ENCODE measurements around the gene SART3. TPM values are rescaled to one million over a fixed set of nuclear protein-coding genes. Genes with fewer than 3 reads are reported as not detected.

Gene SART3
- total RNA-seq, 4 donors from 2014 or later = 37.7 to 87.8 (median 60.4) TPM

- DNase-seq (ENCODE audit: low spot score) = no peak
- no peak for ATAC-seq (ENCODE audit: low FRiP score)
- TF ChIP-seq CTCF (IDR thresholded peaks at IDR 0.05) = no peak
Observed at GRCh38 chr12:108483213-108484059, 77.5 kb downstream of the SART3 start.

GRCh38 chr12:108482717-108483212 lies 78.2 kb downstream of the SART3 start:
- ATAC-seq (ENCODE audit: low FRiP score) = no peak
- no peak for DNase-seq (ENCODE audit: low spot score)
- no peak for TF ChIP-seq CTCF (IDR thresholded peaks at IDR 0.05)

GRCh38 chr12:108479364-108480070 lies 81.5 kb downstream of the SART3 start:
- TF ChIP-seq CTCF (IDR thresholded peaks at IDR 0.05) = no peak
- ATAC-seq (ENCODE audit: low FRiP score) (no peak), DNase-seq (ENCODE audit: low spot score) (no peak)

- ATAC-seq (ENCODE audit: low FRiP score) = no peak
Observed at GRCh38 chr12:108478611-108479206, 82.3 kb downstream of the SART3 start.

GRCh38 chr12:108477881-108478259 lies 83.1 kb downstream of the SART3 start:
- no peak for TF ChIP-seq CTCF (IDR thresholded peaks at IDR 0.05)
- ATAC-seq (ENCODE audit: low FRiP score) = no peak
- no peak for DNase-seq (ENCODE audit: low spot score)

More at GRCh38 chr12:108478611-108479206, 82.3 kb downstream of the SART3 start:
- DNase-seq (ENCODE audit: low spot score) = no peak
- TF ChIP-seq CTCF (IDR thresholded peaks at IDR 0.05) = no peak

- no peak for TF ChIP-seq CTCF (IDR thresholded peaks at IDR 0.05)
- ATAC-seq (ENCODE audit: low FRiP score) (no peak), DNase-seq (ENCODE audit: low spot score) (no peak)
Observed at GRCh38 chr12:108477055-108477880, 83.7 kb downstream of the SART3 start.
